K562 (cell line): Measurements from ENCODE around the gene GPER1. TPM values are rescaled to one million over a fixed set of nuclear protein-coding genes. Genes with fewer than 3 reads are reported as not detected.
A peak's percentile ranks its signal among the peaks of the same experiment; 100 is the strongest.

Source experiments
- ATAC-seq: fragments of 200-7000 bp; cut with Tn5 transposase; 3 replicates; pipeline ENCODE4 v1.9.1; 2020; ENCODE audit warnings: moderate library complexity
- BruUV-seq: library from RNA; stranded (reverse); fragments of 400-500 nt; replicated peaks from 2 replicates; lab custom pipeline; 2021; lab: Mats Ljungman, UMichigan
- CTCF ChIA-PET: fragments of 300-600 bp; formaldehyde crosslinking; extraction: SDS; loops from one replicate; lab custom pipeline; 2021; ENCODE audit warnings: low intra/inter-chr PET ratio; lab: Yijun Ruan, JAX
- POLR2A ChIA-PET: fragments of 300-600, 350-650 bp; sonication (Branson Sonifier 250); formaldehyde crosslinking; extraction: SDS; loops from one replicate; lab custom pipeline; 2021; ENCODE audit warnings: antibody characterized with exemption, inconsistent platforms; lab: Yijun Ruan, JAX
- DNase-seq, 4 experiments: peaks; one replicate each; pipeline versions ENCODE4 v3.0.0 to v3.0.0-alpha.2; 2011 to 2018; ENCODE audit warnings: low spot score in 3 of 4, mixed read lengths in 3 of 4; ENCODE audit errors: extremely low read depth in 1 of 4
- FAIRE-seq: peaks from 2 replicates; lab custom pipeline; 2011; peaks lifted over from hg19 to GRCh38; lab: Jason Lieb, UNC
- H2AFZ ChIP-seq: 2 replicates; pipeline ENCODE4 v1.6.0; 2011; ENCODE audit warnings: low read depth, low read length, control low read depth, inconsistent platforms
- H3K27ac ChIP-seq: fragments of 200-600 bp; 3 replicates; pipeline ENCODE4 v1.8.0; 2011; ENCODE audit warnings: low read depth, mild to moderate bottlenecking, control low read depth, inconsistent platforms, low read length, moderate library complexity, mixed read lengths; ENCODE audit errors: extremely low read depth
- H3K27me3 ChIP-seq, 2 experiments: fragments of 300-600 bp in 1 of 2; 2 replicates in 1 of 2; 3 replicates in 1 of 2; pipeline versions ENCODE4 v1.6.0 to v1.8.0; 2011; ENCODE audit warnings: inconsistent platforms in 2 of 2, low read length in 2 of 2, mild to moderate bottlenecking in 1 of 2, mixed read lengths in 1 of 2, moderate library complexity in 1 of 2; ENCODE audit not compliant: control insufficient read depth in 2 of 2, insufficient read depth in 2 of 2
- H3K36me3 ChIP-seq: fragments of 300-600 bp; 3 replicates; pipeline ENCODE4 v1.8.0; 2011; ENCODE audit warnings: mild to moderate bottlenecking, low read length, inconsistent platforms; ENCODE audit not compliant: control insufficient read depth, insufficient read depth
- H3K4me1 ChIP-seq, 2 experiments: fragments of 200-600 bp in 1 of 2; replicated peaks in 1 of 2; 2 replicates in 1 of 2; 3 replicates in 1 of 2; pipeline versions ENCODE4 v1.5.1 to v1.8.0; 2011; ENCODE audit warnings: inconsistent platforms in 2 of 2, low read length in 2 of 2, mild to moderate bottlenecking in 1 of 2, mixed read lengths in 1 of 2, moderate library complexity in 1 of 2; ENCODE audit not compliant: control insufficient read depth in 2 of 2, insufficient read depth in 2 of 2
- H3K4me2 ChIP-seq: 2 replicates; pipeline ENCODE4 v1.6.1; 2011; ENCODE audit warnings: low read length, control low read depth, inconsistent platforms, mixed read lengths; ENCODE audit not compliant: insufficient read depth
- H3K4me3 ChIP-seq: fragments of 200-600 bp; sonication (generic), shearing (Covaris generic); 2 replicates; pipeline ENCODE4 v1.5.1; 2016; ENCODE audit warnings: control low read depth, inconsistent platforms
- H3K79me2 ChIP-seq: fragments of 200-600 bp; 3 replicates; pipeline ENCODE4 v1.8.0; 2011; ENCODE audit warnings: low read length, inconsistent platforms; ENCODE audit not compliant: control insufficient read depth, insufficient read depth
- H3K9ac ChIP-seq, 2 experiments: 2 replicates each; pipeline versions ENCODE4 v1.6.0 to v1.6.1; 2011; ENCODE audit warnings: low read depth in 2 of 2, low read length in 2 of 2, control low read depth in 1 of 2, inconsistent platforms in 1 of 2, mild to moderate bottlenecking in 1 of 2, mixed read lengths in 1 of 2; ENCODE audit not compliant: insufficient read depth in 1 of 2
- H3K9me1 ChIP-seq: one replicate; pipeline ENCODE4 v1.6.0; 2011; ENCODE audit warnings: inconsistent platforms, mild to moderate bottlenecking, low read length, moderate library complexity; ENCODE audit not compliant: control insufficient read depth, insufficient read depth
- H3K9me3 ChIP-seq: replicated peaks from 2 replicates; pipeline ENCODE4 v1.5.1; 2011; ENCODE audit warnings: low read depth, low read length, inconsistent platforms; ENCODE audit not compliant: control insufficient read depth, insufficient read depth
- H4K20me1 ChIP-seq: replicated peaks from 2 replicates; pipeline ENCODE4 v1.6.1; 2011; ENCODE audit warnings: low read length, inconsistent platforms, mixed read lengths; ENCODE audit not compliant: control insufficient read depth, insufficient read depth
- ARID2 ChIP-seq: fragments of 450-650 bp; IDR thresholded peaks from 2 replicates; pipeline ENCODE4 v1.6.1; 2017; ENCODE audit warnings: antibody characterized with exemption, mild to moderate bottlenecking
- CBX3 ChIP-seq, 2 experiments: IDR thresholded peaks; 1 replicate in 1 of 2; 2 replicates in 1 of 2; pipeline ENCODE4 v1.6.1; 2012; ENCODE audit warnings: inconsistent platforms in 2 of 2, low read length in 2 of 2, borderline replicate concordance in 1 of 2, control low read depth in 1 of 2
- FOXK2 ChIP-seq, 2 experiments: fragments of 450-650 bp; IDR thresholded peaks in 1 of 2; conservative IDR thresholded peaks in 1 of 2; 2 replicates each; pipeline ENCODE4 v1.6.1; 2016; ENCODE audit warnings: low read depth in 2 of 2, mild to moderate bottlenecking in 1 of 2
- GABPB1 ChIP-seq: sonication (generic); formaldehyde crosslinking; IDR thresholded peaks from 2 replicates; pipeline ENCODE4 v1.8.0; 2022; ENCODE audit warnings: mild to moderate bottlenecking, missing genetic modification reagents
- MTF1 ChIP-seq: fragments of 250-450 bp; sonication (Bioruptor Pico); IDR thresholded peaks from 2 replicates; pipeline ENCODE4 v1.9.0; 2021; ENCODE audit warnings: moderate library complexity, mild to moderate bottlenecking, inconsistent platforms, borderline replicate concordance
- OTX1 ChIP-seq: fragments of 450-650 bp; formaldehyde crosslinking; IDR thresholded peaks from 2 replicates; pipeline ENCODE4 v1.4.0; 2022; ENCODE audit warnings: mild to moderate bottlenecking
- SMAD1 ChIP-seq: fragments of 150-350 bp; IDR thresholded peaks from 2 replicates; pipeline ENCODE4 v1.6.1; 2014; ENCODE audit warnings: low read length, low read depth; ENCODE audit not compliant: partially characterized antibody
- TCFL5 ChIP-seq: fragments of 250-450 bp; sonication (Bioruptor Pico); conservative IDR thresholded peaks from 2 replicates; pipeline ENCODE4 v1.6.1; 2021; ENCODE audit warnings: mild to moderate bottlenecking, moderate library complexity, matching md5 sums
- WHSC1 ChIP-seq: IDR thresholded peaks from one replicate; pipeline ENCODE4 v1.6.1; 2012; ENCODE audit warnings: low read length, control low read depth, inconsistent platforms
- ZC3H4 ChIP-seq: sonication (generic); formaldehyde crosslinking; IDR thresholded peaks from 2 replicates; pipeline ENCODE4 v1.9.0; 2021; ENCODE audit warnings: missing genetic modification reagents, borderline replicate concordance
- ZNF57 ChIP-seq: fragments of 450-650 bp; formaldehyde crosslinking; IDR thresholded peaks from 2 replicates; pipeline ENCODE4 v1.4.0; 2020; ENCODE audit warnings: mild to moderate bottlenecking, moderate library complexity
- ZNF778 ChIP-seq: fragments of 450-650 bp; formaldehyde crosslinking; IDR thresholded peaks from 2 replicates; pipeline ENCODE4 v1.4.0; 2020; ENCODE audit warnings: mild to moderate bottlenecking, moderate library complexity
- WGBS: fragments of 100-300 bp; shearing (Covaris generic); methylation state at CpG from one replicate; pipeline ENCODE4 v1.1.6; 2016; ENCODE audit warnings: low coverage, mixed read lengths; ENCODE audit not compliant: insufficient coverage; ENCODE audit errors: missing lambda C conversion rate; 5-methylcytosine and 5-hydroxymethylcytosine counted together
- in situ Hi-C: fragments of 300-500 bp; cut with MboI; formaldehyde crosslinking; loops from 4 replicates; pipeline ENCODE4 v1.15.0; 2018; ENCODE audit warnings: inconsistent platforms, mixed read lengths
- intact Hi-C: fragments of 100-400 bp; cut with micrococcal nuclease; formaldehyde crosslinking; loops from 2 replicates; pipeline ENCODE4 v1.14.2; 2022
- polyA plus RNA-seq, 8 experiments: library from polyadenylated mRNA; depleted of rRNA in 4 of 8; stranded (reverse) in 5 of 8; unstranded in 3 of 8; fragments of >200 nt; fragmentation: Nextera tagmentation in 2 of 8; fragmentation: Illumina TruSeq in 1 of 8; extraction: Ambion mirVana in 2 of 8; extraction: Trizol in 1 of 8; gene quantifications; 2 replicates each; pipeline versions ENCODE4 v1.2.1 to v1.2.3, GENCODE V29; 2011 to 2014; ENCODE audit warnings: inconsistent platforms in 1 of 8, missing spikeins in 1 of 8
- total RNA-seq, 7 experiments: library from RNA; depleted of rRNA in 6 of 7; stranded (reverse); fragments of >200 nt in 6 of 7; fragmentation: Illumina TruSeq in 2 of 7; extraction: Trizol in 2 of 7; gene quantifications; 2 replicates each; pipeline versions ENCODE4 v1.2.1 to v1.2.3, GENCODE V29; 2011 to 2021; ENCODE audit warnings: low replicate concordance in 1 of 7
- TF ChIP-seq, protein P1 (sequence below): fragments of 450-650 bp; IDR thresholded peaks from 2 replicates; pipeline ENCODE4 v1.6.1; 2016; ENCODE audit warnings: borderline replicate concordance
- TF ChIP-seq, protein P2 (sequence below): sonication (generic); formaldehyde crosslinking; IDR thresholded peaks from 2 replicates; pipeline ENCODE4 v1.8.0; 2022; ENCODE audit warnings: mild to moderate bottlenecking, missing genetic modification reagents, borderline replicate concordance
- TF ChIP-seq, protein P3 (sequence below): fragments of 450-650 bp; IDR thresholded peaks from 2 replicates; pipeline ENCODE4 v1.6.1; 2017; ENCODE audit warnings: mild to moderate bottlenecking, moderate library complexity

The GPER1 gene
- total and polyA plus RNA-seq, 9 of the 15 experiments (the other 6 are each of a cell fraction or from before 2014, with no cell fraction given), result 0.04 to 0.09 (median 0.08) TPM; not detected in 6

DNA sequence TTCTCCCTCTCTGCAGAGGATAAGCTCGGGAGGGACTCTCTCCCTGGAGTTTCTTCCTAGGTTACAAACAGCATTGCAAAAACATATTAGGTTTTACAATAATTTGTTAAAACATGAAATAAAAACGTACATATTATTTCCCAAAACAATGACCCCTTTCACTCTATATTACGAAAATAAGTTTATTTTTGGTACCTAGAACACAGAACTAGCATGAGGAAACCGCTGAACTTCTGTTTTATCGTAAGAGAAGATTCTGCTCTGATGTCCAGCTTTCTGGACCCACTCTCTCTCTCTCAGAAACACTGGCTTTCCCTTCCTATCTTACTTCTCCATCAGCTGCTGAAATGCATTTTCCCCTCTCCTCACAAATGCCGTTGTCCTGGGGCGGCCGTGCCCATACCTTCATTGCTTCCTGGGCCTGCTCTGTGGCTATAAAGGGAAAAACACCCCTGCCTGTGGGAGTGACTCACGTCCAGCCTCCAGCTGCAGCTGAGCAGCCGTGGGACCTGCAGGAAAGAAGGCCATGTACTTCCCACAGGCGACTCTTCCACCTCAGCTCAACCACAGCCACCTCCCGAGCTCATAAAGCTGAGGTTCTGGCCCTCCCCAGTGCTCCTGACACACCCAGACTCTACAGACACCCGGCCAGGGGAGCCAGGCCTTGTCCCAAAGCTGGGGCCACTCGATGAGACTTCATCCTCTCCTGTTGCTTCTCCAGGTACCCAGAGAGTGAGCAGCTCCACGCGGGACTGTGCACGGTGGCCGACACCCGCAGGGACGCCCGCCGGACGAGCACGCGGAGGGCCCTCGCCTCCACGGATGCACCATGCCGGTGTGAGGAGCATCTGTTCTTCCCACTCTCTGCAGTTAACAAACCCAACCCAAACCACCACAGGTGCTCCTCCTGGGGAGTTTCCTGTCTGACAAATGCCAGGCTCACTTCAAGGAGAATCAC lies 3.1 kb downstream of the GPER1 start:
- Histone ChIP-seq H3K4me2 (no peak overlapping the region), H3K9me1 (no peaks in the 10 kb centered on the region), H3K4me3 (no peak overlapping the region), H3K9me3 (no peaks in the 10 kb centered on the region), H3K27me3 (no peaks in the 10 kb centered on the region), H3K79me2 (peaks cover 2% of the 10 kb centered on the region; the same call in 1 of the 3 replicates), H3K27ac (no peak overlapping the region), H3K36me3 (peaks cover 4% of the 10 kb centered on the region; the same call in 2 of the 3 replicates), H2AFZ (no peak overlapping the region), H3K9ac (0 out of 4 replicates have a peak overlapping the region, but pooled peaks of 1 of the 2 experiments have one; percentile 10), H3K4me1 (peaks cover 3 to 54% of the 10 kb centered on the region in 2 experiments; a peak in 3 of 5 replicates), H4K20me1 (peaks cover 15% of the 10 kb centered on the region)
- CTCF ChIA-PET, result no interaction called here
- DNase-seq (no peak), ATAC-seq (no peak), FAIRE-seq (no peak)
- WGBS, result 67% methylated on average over 25 of the region's 28 CpGs
- intact Hi-C loops (no loop called here), in situ Hi-C loops (no loop called here)
- POLR2A ChIA-PET, result interaction anchor here (0.7 to 1.5 kb wide), 3 partner anchors 10 to 75 kb away, joined by 5 to 6 read pairs (median 5); no protein-coding TSS in a partner anchor
- no TSS peak for BruUV-seq
- TF ChIP-seq ZNF57, result no peak
- no peak for TF ChIP-seq WHSC1
- no peak for TF ChIP-seq SMAD1
- TF ChIP-seq, protein P1, sequence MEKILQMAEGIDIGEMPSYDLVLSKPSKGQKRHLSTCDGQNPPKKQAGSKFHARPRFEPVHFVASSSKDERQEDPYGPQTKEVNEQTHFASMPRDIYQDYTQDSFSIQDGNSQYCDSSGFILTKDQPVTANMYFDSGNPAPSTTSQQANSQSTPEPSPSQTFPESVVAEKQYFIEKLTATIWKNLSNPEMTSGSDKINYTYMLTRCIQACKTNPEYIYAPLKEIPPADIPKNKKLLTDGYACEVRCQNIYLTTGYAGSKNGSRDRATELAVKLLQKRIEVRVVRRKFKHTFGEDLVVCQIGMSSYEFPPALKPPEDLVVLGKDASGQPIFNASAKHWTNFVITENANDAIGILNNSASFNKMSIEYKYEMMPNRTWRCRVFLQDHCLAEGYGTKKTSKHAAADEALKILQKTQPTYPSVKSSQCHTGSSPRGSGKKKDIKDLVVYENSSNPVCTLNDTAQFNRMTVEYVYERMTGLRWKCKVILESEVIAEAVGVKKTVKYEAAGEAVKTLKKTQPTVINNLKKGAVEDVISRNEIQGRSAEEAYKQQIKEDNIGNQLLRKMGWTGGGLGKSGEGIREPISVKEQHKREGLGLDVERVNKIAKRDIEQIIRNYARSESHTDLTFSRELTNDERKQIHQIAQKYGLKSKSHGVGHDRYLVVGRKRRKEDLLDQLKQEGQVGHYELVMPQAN, result no peak
- TF ChIP-seq TCFL5 (CRISPR knock-in tag), result no peak
- TF ChIP-seq ZNF778, result no peak
- TF ChIP-seq ARID2, result no peak
- TF ChIP-seq ZC3H4, result no peak
- no peak for TF ChIP-seq MTF1 (CRISPR knock-in tag)
- no peak for TF ChIP-seq CBX3 (IDR thresholded peaks at IDR 0.05; ENCODE audit: borderline replicate concordance in 1 of 2, low read length in 2 of 2)
- TF ChIP-seq FOXK2 (conservative IDR thresholded peaks at IDR 0.05 in 1 of 2, IDR thresholded peaks at IDR 0.05 in 1 of 2; ENCODE audit: low read depth in 2 of 2), result no peak
- TF ChIP-seq, protein P2, sequence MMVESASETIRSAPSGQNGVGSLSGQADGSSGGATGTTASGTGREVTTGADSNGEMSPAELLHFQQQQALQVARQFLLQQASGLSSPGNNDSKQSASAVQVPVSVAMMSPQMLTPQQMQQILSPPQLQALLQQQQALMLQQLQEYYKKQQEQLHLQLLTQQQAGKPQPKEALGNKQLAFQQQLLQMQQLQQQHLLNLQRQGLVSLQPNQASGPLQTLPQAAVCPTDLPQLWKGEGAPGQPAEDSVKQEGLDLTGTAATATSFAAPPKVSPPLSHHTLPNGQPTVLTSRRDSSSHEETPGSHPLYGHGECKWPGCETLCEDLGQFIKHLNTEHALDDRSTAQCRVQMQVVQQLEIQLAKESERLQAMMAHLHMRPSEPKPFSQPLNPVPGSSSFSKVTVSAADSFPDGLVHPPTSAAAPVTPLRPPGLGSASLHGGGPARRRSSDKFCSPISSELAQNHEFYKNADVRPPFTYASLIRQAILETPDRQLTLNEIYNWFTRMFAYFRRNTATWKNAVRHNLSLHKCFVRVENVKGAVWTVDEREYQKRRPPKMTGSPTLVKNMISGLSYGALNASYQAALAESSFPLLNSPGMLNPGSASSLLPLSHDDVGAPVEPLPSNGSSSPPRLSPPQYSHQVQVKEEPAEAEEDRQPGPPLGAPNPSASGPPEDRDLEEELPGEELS (CRISPR knock-in tag), result no peak
- TF ChIP-seq, protein P3, sequence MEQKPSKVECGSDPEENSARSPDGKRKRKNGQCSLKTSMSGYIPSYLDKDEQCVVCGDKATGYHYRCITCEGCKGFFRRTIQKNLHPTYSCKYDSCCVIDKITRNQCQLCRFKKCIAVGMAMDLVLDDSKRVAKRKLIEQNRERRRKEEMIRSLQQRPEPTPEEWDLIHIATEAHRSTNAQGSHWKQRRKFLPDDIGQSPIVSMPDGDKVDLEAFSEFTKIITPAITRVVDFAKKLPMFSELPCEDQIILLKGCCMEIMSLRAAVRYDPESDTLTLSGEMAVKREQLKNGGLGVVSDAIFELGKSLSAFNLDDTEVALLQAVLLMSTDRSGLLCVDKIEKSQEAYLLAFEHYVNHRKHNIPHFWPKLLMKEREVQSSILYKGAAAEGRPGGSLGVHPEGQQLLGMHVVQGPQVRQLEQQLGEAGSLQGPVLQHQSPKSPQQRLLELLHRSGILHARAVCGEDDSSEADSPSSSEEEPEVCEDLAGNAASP, result no peak
- TF ChIP-seq OTX1 (CRISPR knock-in tag), result no peak
- TF ChIP-seq GABPB1 (CRISPR knock-in tag), result no peak
